OCI-LY7 (cell line): Measurements from ENCODE around the gene SCYGR7.

ENCODE experiments used
- EZH2phosphoT487 ChIP-seq: fragments of 200-600 bp; sonication (generic); IDR thresholded peaks from 2 replicates; pipeline ENCODE4 v1.6.1; 2018; ENCODE audit warnings: low read depth, borderline replicate concordance, mild to moderate bottlenecking, mixed run types, antibody characterized with exemption, low read length, moderate library complexity, mixed read lengths
- TF ChIP-seq, protein P1 (sequence below): fragments of 200-600 bp; sonication (generic); conservative IDR thresholded peaks from 2 replicates; pipeline ENCODE4 v1.5.1; 2014; ENCODE audit warnings: mild to moderate bottlenecking, antibody characterized with exemption, low read length, moderate library complexity, mixed read lengths

DNA sequence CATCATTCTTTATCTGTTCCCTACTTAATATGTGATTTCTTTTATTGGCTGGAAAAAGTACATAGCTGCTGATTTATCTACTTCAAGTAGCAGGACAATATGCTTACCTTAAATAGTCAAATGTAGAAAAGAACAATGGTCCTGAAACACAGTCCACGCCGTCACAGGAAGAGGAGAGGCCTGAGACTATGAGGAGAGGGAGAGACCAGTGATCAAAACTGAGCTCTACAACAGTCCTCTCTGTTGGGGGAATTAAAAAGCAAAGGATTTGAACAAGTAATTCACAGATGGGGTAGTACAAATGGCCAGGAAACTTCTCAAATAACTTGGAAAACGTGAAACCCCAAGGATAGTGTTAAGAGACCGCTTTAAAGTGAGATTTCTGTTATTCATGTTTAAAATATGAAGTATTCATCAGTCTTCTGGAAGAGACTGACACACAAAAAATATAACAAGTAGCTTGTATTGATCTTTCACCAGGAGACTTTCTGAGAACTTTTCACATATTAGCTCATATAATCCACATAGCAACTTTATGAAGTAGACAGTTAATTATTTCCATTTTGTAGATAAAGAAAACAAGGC, 37.7 kb downstream of the SCYGR7 start:
- TF ChIP-seq, protein P1, sequence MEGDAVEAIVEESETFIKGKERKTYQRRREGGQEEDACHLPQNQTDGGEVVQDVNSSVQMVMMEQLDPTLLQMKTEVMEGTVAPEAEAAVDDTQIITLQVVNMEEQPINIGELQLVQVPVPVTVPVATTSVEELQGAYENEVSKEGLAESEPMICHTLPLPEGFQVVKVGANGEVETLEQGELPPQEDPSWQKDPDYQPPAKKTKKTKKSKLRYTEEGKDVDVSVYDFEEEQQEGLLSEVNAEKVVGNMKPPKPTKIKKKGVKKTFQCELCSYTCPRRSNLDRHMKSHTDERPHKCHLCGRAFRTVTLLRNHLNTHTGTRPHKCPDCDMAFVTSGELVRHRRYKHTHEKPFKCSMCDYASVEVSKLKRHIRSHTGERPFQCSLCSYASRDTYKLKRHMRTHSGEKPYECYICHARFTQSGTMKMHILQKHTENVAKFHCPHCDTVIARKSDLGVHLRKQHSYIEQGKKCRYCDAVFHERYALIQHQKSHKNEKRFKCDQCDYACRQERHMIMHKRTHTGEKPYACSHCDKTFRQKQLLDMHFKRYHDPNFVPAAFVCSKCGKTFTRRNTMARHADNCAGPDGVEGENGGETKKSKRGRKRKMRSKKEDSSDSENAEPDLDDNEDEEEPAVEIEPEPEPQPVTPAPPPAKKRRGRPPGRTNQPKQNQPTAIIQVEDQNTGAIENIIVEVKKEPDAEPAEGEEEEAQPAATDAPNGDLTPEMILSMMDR, result no peak
- no peak for TF ChIP-seq EZH2phosphoT487
